SK-N-MC (cell line): Measurements from ENCODE around the gene SLAMF6.

Experiments
- EZH2 ChIP-seq: fragments of 200-600 bp; sonication (generic); IDR thresholded peaks from one replicate; pipeline ENCODE4 v1.6.1; 2017; ENCODE audit warnings: antibody characterized with exemption
- POLR2AphosphoS5 ChIP-seq: IDR thresholded peaks from 2 replicates; pipeline ENCODE4 v1.6.1; 2012; ENCODE audit warnings: mild to moderate bottlenecking, low read depth, low read length, borderline replicate concordance

- TF ChIP-seq POLR2AphosphoS5: no peak
- no peak for TF ChIP-seq EZH2
Measured at GRCh38 chr1:160453443-160453842, 69.6 kb downstream of the SLAMF6 start.
